ENCODE results near the gene PSPN.
A peak's percentile ranks its signal among the peaks of the same experiment; 100 is the strongest.

The PSPN gene

GRCh38 chr19:6375411-6376010 is at the start of gene PSPN:
TSS of gene PSPN (minus strand) at chr19:6375933. CDS start at chr19:6375849, 84 bp downstream.
- DNase-seq (ENCODE audit: low spot score) = no peak

- DNase-seq (ENCODE audit: low spot score) = peak; percentile 98
Observed at GRCh38 chr19:6424939-6425731, 49.4 kb upstream of the PSPN start.

- DNase-seq (ENCODE audit: low spot score) = peak; percentile 51
Observed at GRCh38 chr19:6424195-6424938, 48.6 kb upstream of the PSPN start, which contains the start of gene KHSRP. TSS of gene KHSRP (minus strand) at chr19:6424811. CDS start at chr19:6424701, 110 bp downstream.

- peak; percentile 79 for DNase-seq (ENCODE audit: low spot score)
Observed at GRCh38 chr19:6423499-6424194, 47.9 kb upstream of the PSPN start.

- no peak for DNase-seq (ENCODE audit: low spot score)
Observed at GRCh38 chr19:6421075-6422014, 45.6 kb upstream of the PSPN start.

- DNase-seq (ENCODE audit: low spot score) = no peak
Observed at GRCh38 chr19:6418562-6418932, 42.8 kb upstream of the PSPN start.

GRCh38 chr19:6417713-6418561 is 42.2 kb upstream of the PSPN start:
- DNase-seq (ENCODE audit: low spot score) = peak; percentile 56

GRCh38 chr19:6416658-6417405 is 41.1 kb upstream of the PSPN start:
- no peak for DNase-seq (ENCODE audit: low spot score)

- DNase-seq (ENCODE audit: low spot score) = no peak
Observed at GRCh38 chr19:6415591-6416190, 40.0 kb upstream of the PSPN start.

- no peak for DNase-seq (ENCODE audit: low spot score)
Observed at GRCh38 chr19:6414793-6415590, 39.3 kb upstream of the PSPN start.

- no peak for DNase-seq (ENCODE audit: low spot score)
Observed at GRCh38 chr19:6413721-6414643, 38.2 kb upstream of the PSPN start.

GRCh38 chr19:6413291-6413690 is 37.6 kb upstream of the PSPN start:
- DNase-seq (ENCODE audit: low spot score) = no peak

- DNase-seq (ENCODE audit: low spot score) = peak; percentile 34
Observed at GRCh38 chr19:6412447-6413091, 36.8 kb upstream of the PSPN start.

- no peak for DNase-seq (ENCODE audit: low spot score)
Observed at GRCh38 chr19:6412061-6412446, 36.3 kb upstream of the PSPN start.

- DNase-seq (ENCODE audit: low spot score) = no peak
Observed at GRCh38 chr19:6409346-6409745, 33.6 kb upstream of the PSPN start.

GRCh38 chr19:6406401-6406800 is 30.7 kb upstream of the PSPN start:
- no peak for DNase-seq (ENCODE audit: low spot score)
